ENCODE data around the gene RALGPS1. TPM values are rescaled to one million over a fixed set of nuclear protein-coding genes. Genes with fewer than 3 reads are reported as not detected.

RALGPS1 gene
- total and polyA plus RNA-seq, 10 donors, result 2.5 to 27.3 (median 14.1) TPM

GRCh38 chr9:126985870-126986498, 71.4 kb downstream of the RALGPS1 start:
- peaks cover 0 to 10% (median 7%) of the 10 kb centered on the region in 8 donors for H3K9me3 ChIP-seq
- peaks cover 0 to 32% (median 0%) of the 10 kb centered on the region in 7 donors for H3K27me3 ChIP-seq (replicated peaks in 1 of 7)
- peaks cover 10 to 51% (median 31%) of the 10 kb centered on the region in 6 donors for H3K4me1 ChIP-seq
- DNase-seq, result peak; percentile 90
- intact Hi-C loops (cut with DNase I; ENCODE audit: low total_unique reads), result no loop called here
- no peak overlapping the region for H3K4me3 ChIP-seq
- 10 to 15% (median 14%) methylated on average over 7 of the region's 7 CpGs for whole genome bisulfite sequencing, 5 donors
- peak overlapping the region in 6 of 8 donors; percentile 33 to 70 (median 52) for H3K27ac ChIP-seq
- no peak for TF ChIP-seq CTCF (IDR thresholded peaks at IDR 0.05 in 8 of 11, conservative IDR thresholded peaks at IDR 0.05 in 3 of 11)
- peak in 1 of 3 donors; percentile 88 for TF ChIP-seq POLR2AphosphoS5 (IDR thresholded peaks at IDR 0.05)
- peaks cover 0 to 10% (median 0%) of the 10 kb centered on the region in 6 donors for H3K36me3 ChIP-seq

GRCh38 chr9:126986506-126986951, 71.9 kb downstream of the RALGPS1 start:
- Histone ChIP-seq H3K4me1 (peaks cover 10 to 51% (median 31%) of the 10 kb centered on the region in 6 donors), H3K4me3 (no peak overlapping the region), H3K9me3 (peaks cover 0 to 7% (median 6%) of the 10 kb centered on the region in 8 donors), H3K27me3 (replicated peaks in 1 of 7) (peaks cover 0 to 38% (median 0%) of the 10 kb centered on the region in 7 donors), H3K27ac (peak overlapping the region in 4 of 8 donors; percentile 34 to 70 (median 53)), H3K36me3 (peaks cover 0 to 10% (median 0%) of the 10 kb centered on the region in 6 donors)
- no peak for DNase-seq
- intact Hi-C loops (cut with DNase I; ENCODE audit: low total_unique reads), result no loop called here
- no peak for TF ChIP-seq POLR2A (IDR thresholded peaks at IDR 0.05)
- TF ChIP-seq POLR2AphosphoS5 (IDR thresholded peaks at IDR 0.05), result no peak
- no peak for TF ChIP-seq CTCF (IDR thresholded peaks at IDR 0.05 in 8 of 11, conservative IDR thresholded peaks at IDR 0.05 in 3 of 11)
- WGBS, 5 donors, result 88 to 97% (median 91%) methylated on average over 2 of the region's 2 CpGs

GRCh38 chr9:126988857-126989256, 74.3 kb downstream of the RALGPS1 start:
- intact Hi-C loops (cut with DNase I; ENCODE audit: low total_unique reads), result no loop called here
- Histone ChIP-seq H3K4me1 (peaks cover 10 to 47% (median 29%) of the 10 kb centered on the region in 6 donors), H3K9me3 (peaks cover 0 to 13% (median 9%) of the 10 kb centered on the region in 8 donors), H3K4me3 (no peak overlapping the region), H3K27me3 (replicated peaks in 1 of 7) (peaks cover 0 to 38% (median 0%) of the 10 kb centered on the region in 7 donors), H3K27ac (no peak overlapping the region), H3K36me3 (peaks cover 0 to 10% (median 0%) of the 10 kb centered on the region in 6 donors)
- TF ChIP-seq CTCF (IDR thresholded peaks at IDR 0.05 in 8 of 11, conservative IDR thresholded peaks at IDR 0.05 in 3 of 11) (no peak), POLR2A (IDR thresholded peaks at IDR 0.05) (no peak), POLR2AphosphoS5 (IDR thresholded peaks at IDR 0.05) (no peak)
- 93 to 100% (median 95%) methylated on average over 2 of the region's 2 CpGs for WGBS, 5 donors
- no peak for DNase-seq
